ENCODE results near the gene LIPM.

The LIPM gene

DNA sequence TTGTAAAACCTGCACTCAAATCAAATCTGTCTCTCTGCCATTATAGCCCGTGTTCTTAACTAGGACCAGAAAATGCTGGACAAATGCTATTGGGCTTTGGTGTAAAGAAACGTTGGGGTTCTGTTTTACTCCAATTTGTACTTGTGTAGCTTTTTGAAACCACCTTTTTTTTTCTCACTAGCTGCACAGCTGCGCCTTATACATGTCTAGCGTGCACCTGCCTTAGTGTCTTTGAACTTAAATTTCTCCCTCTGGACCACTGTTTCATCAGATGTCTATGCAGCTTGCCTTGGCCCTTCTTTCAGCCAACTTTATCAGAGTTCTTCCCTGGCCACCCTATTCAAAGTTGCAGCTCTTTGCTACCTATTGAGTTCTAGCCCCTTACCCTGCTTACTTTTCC is 7.1 kb downstream of the LIPM start:
- ATAC-seq (ENCODE audit: insufficient read depth, low read depth) (no peak; the same call in 2 of the 3 replicates), DNase-seq (no peak)
- Histone ChIP-seq H3K27me3 (ENCODE audit: insufficient read depth, low read length, poor library complexity) (peaks cover 4% of the 10 kb centered on the region), H3K4me3 (ENCODE audit: low read depth in 1 of 2, low read length in 2 of 2) (no peak overlapping the region), H3K79me2 (ENCODE audit: insufficient read depth, low read length) (no peaks in the 10 kb centered on the region), H3K4me1 (ENCODE audit: insufficient read depth, low read length) (no peaks in the 10 kb centered on the region), H3K9me3 (ENCODE audit: insufficient read depth, low read length, severe bottlenecking) (no peaks in the 10 kb centered on the region), H2AFZ (ENCODE audit: low read depth, low read length) (no peak overlapping the region), H3K4me2 (ENCODE audit: insufficient read depth, low read length) (no peak overlapping the region), H3K36me3 (ENCODE audit: insufficient read depth, low read length) (no peaks in the 10 kb centered on the region), H3K9ac (ENCODE audit: low read depth, low read length) (no peak overlapping the region), H4K20me1 (ENCODE audit: insufficient read depth, low read length) (no peaks in the 10 kb centered on the region), H3K27ac (ENCODE audit: low read length) (no peak overlapping the region)
- TF ChIP-seq, protein P1, sequence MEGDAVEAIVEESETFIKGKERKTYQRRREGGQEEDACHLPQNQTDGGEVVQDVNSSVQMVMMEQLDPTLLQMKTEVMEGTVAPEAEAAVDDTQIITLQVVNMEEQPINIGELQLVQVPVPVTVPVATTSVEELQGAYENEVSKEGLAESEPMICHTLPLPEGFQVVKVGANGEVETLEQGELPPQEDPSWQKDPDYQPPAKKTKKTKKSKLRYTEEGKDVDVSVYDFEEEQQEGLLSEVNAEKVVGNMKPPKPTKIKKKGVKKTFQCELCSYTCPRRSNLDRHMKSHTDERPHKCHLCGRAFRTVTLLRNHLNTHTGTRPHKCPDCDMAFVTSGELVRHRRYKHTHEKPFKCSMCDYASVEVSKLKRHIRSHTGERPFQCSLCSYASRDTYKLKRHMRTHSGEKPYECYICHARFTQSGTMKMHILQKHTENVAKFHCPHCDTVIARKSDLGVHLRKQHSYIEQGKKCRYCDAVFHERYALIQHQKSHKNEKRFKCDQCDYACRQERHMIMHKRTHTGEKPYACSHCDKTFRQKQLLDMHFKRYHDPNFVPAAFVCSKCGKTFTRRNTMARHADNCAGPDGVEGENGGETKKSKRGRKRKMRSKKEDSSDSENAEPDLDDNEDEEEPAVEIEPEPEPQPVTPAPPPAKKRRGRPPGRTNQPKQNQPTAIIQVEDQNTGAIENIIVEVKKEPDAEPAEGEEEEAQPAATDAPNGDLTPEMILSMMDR (IDR thresholded peaks at IDR 0.05; ENCODE audit: borderline replicate concordance, extremely low read depth, low read length, poor library complexity, severe bottlenecking), result no peak
- no peak for TF ChIP-seq EZH2 (IDR thresholded peaks at IDR 0.05; ENCODE audit: borderline replicate concordance, low read depth, low read length, severe bottlenecking)

DNA sequence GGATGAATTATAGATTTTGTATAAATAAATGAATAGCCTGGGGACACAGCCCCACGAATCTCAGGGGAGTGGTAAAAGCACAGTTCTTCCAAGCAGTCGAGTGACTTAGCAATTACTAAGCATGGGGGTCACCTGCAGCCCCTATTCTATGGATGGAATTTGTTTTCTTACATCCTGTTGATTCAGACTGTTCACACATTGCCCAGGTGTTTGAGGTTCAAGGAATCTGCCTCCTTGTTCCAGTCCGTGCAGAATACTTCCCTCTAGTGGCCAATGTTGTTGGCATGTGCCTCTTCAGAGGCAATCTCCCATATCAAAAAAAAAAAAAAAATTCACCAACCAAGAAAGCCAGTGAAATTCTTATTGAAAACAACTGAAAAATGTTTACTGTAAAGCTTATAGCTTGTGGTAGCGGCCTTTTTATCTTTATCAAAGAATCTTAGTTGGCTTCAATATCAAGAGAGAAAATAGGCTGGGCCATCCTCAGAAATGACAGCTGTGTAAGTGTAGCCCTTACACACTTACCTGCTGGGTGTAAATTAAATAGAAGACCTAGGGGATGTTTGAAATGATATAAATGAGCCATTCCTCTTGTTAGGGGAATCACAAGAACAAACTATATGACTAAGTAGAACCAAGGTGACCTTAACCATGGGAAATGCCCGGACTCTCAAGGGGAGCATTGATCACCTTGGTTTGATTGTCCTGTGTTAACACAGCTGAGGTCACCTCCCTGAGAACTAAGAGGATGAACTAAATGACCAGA is 7.8 kb downstream of the LIPM start:
- no peak overlapping the region for H3K9ac ChIP-seq (ENCODE audit: low read depth, low read length)
- H3K9me3 ChIP-seq (ENCODE audit: insufficient read depth, low read length, severe bottlenecking), result no peaks in the 10 kb centered on the region
- no peaks in the 10 kb centered on the region for H3K36me3 ChIP-seq (ENCODE audit: insufficient read depth, low read length)
- no peak overlapping the region for H3K4me2 ChIP-seq (ENCODE audit: insufficient read depth, low read length)
- peaks cover 4% of the 10 kb centered on the region for H3K27me3 ChIP-seq (ENCODE audit: insufficient read depth, low read length, poor library complexity)
- DNase-seq (peak; percentile 54), ATAC-seq (ENCODE audit: insufficient read depth, low read depth) (peak; percentile 93)
- TF ChIP-seq, protein P1 (IDR thresholded peaks at IDR 0.05; ENCODE audit: borderline replicate concordance, extremely low read depth, low read length, poor library complexity, severe bottlenecking), result peak; percentile 79
- no peak for TF ChIP-seq EZH2 (IDR thresholded peaks at IDR 0.05; ENCODE audit: borderline replicate concordance, low read depth, low read length, severe bottlenecking)
- no peak overlapping the region for H2AFZ ChIP-seq (ENCODE audit: low read depth, low read length)
- H3K79me2 ChIP-seq (ENCODE audit: insufficient read depth, low read length), result no peaks in the 10 kb centered on the region
- no peaks in the 10 kb centered on the region for H3K4me1 ChIP-seq (ENCODE audit: insufficient read depth, low read length)
- H3K27ac ChIP-seq (ENCODE audit: low read length), result no peak overlapping the region
- no peaks in the 10 kb centered on the region for H4K20me1 ChIP-seq (ENCODE audit: insufficient read depth, low read length)
- no peak overlapping the region for H3K4me3 ChIP-seq (ENCODE audit: low read depth in 1 of 2, low read length in 2 of 2)

GRCh38 chr10:88813200-88813599 is 10.7 kb downstream of the LIPM start:
- ATAC-seq (ENCODE audit: insufficient read depth, low read depth) (no peak), DNase-seq (no peak)
- Histone ChIP-seq H2AFZ (ENCODE audit: low read depth, low read length) (no peak overlapping the region), H3K79me2 (ENCODE audit: insufficient read depth, low read length) (no peaks in the 10 kb centered on the region), H3K36me3 (ENCODE audit: insufficient read depth, low read length) (no peaks in the 10 kb centered on the region), H3K9me3 (ENCODE audit: insufficient read depth, low read length, severe bottlenecking) (no peaks in the 10 kb centered on the region), H3K27me3 (ENCODE audit: insufficient read depth, low read length, poor library complexity) (peaks cover 16% of the 10 kb centered on the region), H3K4me3 (ENCODE audit: low read depth in 1 of 2, low read length in 2 of 2) (no peak overlapping the region), H4K20me1 (ENCODE audit: insufficient read depth, low read length) (no peaks in the 10 kb centered on the region), H3K9ac (ENCODE audit: low read depth, low read length) (no peak overlapping the region), H3K4me2 (ENCODE audit: insufficient read depth, low read length) (no peak overlapping the region), H3K4me1 (ENCODE audit: insufficient read depth, low read length) (no peaks in the 10 kb centered on the region), H3K27ac (ENCODE audit: low read length) (no peak overlapping the region)
- TF ChIP-seq EZH2 (IDR thresholded peaks at IDR 0.05; ENCODE audit: borderline replicate concordance, low read depth, low read length, severe bottlenecking), result no peak
- TF ChIP-seq, protein P1 (IDR thresholded peaks at IDR 0.05; ENCODE audit: borderline replicate concordance, extremely low read depth, low read length, poor library complexity, severe bottlenecking), result no peak
